SU-DHL-6 (cell line): ENCODE data around the gene DGKG.

Source experiments
- CTCF ChIP-seq: fragments of 200-600 bp; sonication (generic); IDR thresholded peaks from one replicate; pipeline ENCODE4 v1.5.1; 2017; ENCODE audit warnings: antibody characterized with exemption, mild to moderate bottlenecking, low read length, moderate library complexity; ENCODE audit not compliant: insufficient read depth, poor library complexity, severe bottlenecking
- EZH2phosphoT487 ChIP-seq: fragments of 200-600 bp; sonication (generic), shearing (Covaris generic); conservative IDR thresholded peaks from 2 replicates; pipeline ENCODE4 v1.6.1; 2018; ENCODE audit warnings: mild to moderate bottlenecking, antibody characterized with exemption, low read length, moderate library complexity, mixed read lengths

DNA sequence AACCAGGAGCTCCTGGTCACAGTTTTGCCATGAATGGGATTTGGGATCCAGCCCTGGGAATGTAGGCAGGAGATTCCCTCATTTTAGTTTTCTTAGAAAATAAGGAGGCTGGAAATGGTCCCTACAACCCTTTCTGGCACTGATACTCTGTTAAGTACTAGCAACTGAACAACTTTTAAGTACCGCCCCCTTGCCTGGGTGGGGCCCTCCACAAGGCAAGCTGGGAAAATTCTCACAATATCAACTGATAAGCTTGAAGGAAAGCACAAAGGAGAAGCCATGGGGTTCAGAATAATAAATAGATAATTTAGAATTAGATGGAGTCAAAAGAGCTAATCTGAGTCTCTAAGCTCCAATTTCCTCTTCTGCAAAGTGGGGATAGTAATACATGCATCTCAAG is 4.2 kb upstream of the DGKG start:
- no peak for TF ChIP-seq CTCF
- no peak for TF ChIP-seq EZH2phosphoT487
